ENCODE data around the gene AXDND1. TPM values are rescaled to one million over a fixed set of nuclear protein-coding genes. Genes with fewer than 3 reads are reported as not detected.

AXDND1 gene
- total RNA-seq, 1 experiment from 2014 or later: 0.31 TPM

- in situ Hi-C loops (cut with HindIII; ENCODE audit: low pct_unique_long_range_greater_than_20kb, low sequenced_read_pairs): no loop called here
These were observed 44.1 kb upstream of the AXDND1 start for GRCh38 chr1:179321533-179322216.

GRCh38 chr1:179322557-179322956, 43.2 kb upstream of the AXDND1 start:
- ChIA-PET CTCF (no interaction called here), POLR2A (no interaction called here)
- Histone ChIP-seq H3K4me3 (ENCODE audit: low read depth in 2 of 2, low read length in 2 of 2) (no peak overlapping the region), H3K4me1 (ENCODE audit: control insufficient read depth, insufficient read depth, low read length) (no peaks in the 10 kb centered on the region), H3K36me3 (ENCODE audit: control insufficient read depth, insufficient read depth, low read length) (no peaks in the 10 kb centered on the region), H3K27me3 (ENCODE audit: control insufficient read depth, insufficient read depth, low read length) (no peaks in the 10 kb centered on the region), H3K9me3 (ENCODE audit: control insufficient read depth, insufficient read depth, low read depth, low read length) (no peaks in the 10 kb centered on the region), H3K27ac (ENCODE audit: low read length) (no peak overlapping the region)
- DNase-seq (ENCODE audit: low read depth, low spot score): no peak
- in situ Hi-C loops (cut with HindIII; ENCODE audit: low pct_unique_long_range_greater_than_20kb, low sequenced_read_pairs): no loop called here
- intact Hi-C loops (cut with micrococcal nuclease; ENCODE audit: unreplicated experiment): no loop called here
- no TSS peak for BruUV-seq (replicated peaks)
- no peak for ATAC-seq
- TF ChIP-seq CTCF (IDR thresholded peaks at IDR 0.05): no peak
- TF ChIP-seq SIN3A (IDR thresholded peaks at IDR 0.05; ENCODE audit: borderline replicate concordance, insufficient read depth, low read depth, low read length): no peak
- no peak for TF ChIP-seq REST (IDR thresholded peaks at IDR 0.05; ENCODE audit: insufficient read depth in 1 of 2, low read depth in 2 of 2, low read length in 1 of 2)
- no peak for TF ChIP-seq TCF7L2 (IDR thresholded peaks at IDR 0.05; ENCODE audit: low read depth, low read length)
- TF ChIP-seq POLR2AphosphoS5 (IDR thresholded peaks at IDR 0.05; ENCODE audit: low read depth, low read length): no peak

More at GRCh38 chr1:179321533-179322216, 44.1 kb upstream of the AXDND1 start:
- DNase-seq (ENCODE audit: low read depth, low spot score) (no peak), ATAC-seq (no peak)
- H3K27me3 ChIP-seq (ENCODE audit: control insufficient read depth, insufficient read depth, low read length): no peaks in the 10 kb centered on the region
- H3K4me3 ChIP-seq (ENCODE audit: low read depth in 2 of 2, low read length in 2 of 2): no peak overlapping the region
- CTCF ChIA-PET: no interaction called here
- no peaks in the 10 kb centered on the region for H3K36me3 ChIP-seq (ENCODE audit: control insufficient read depth, insufficient read depth, low read length)
- H3K4me1 ChIP-seq (ENCODE audit: control insufficient read depth, insufficient read depth, low read length): no peaks in the 10 kb centered on the region
- POLR2A ChIA-PET: no interaction called here
- H3K27ac ChIP-seq (ENCODE audit: low read length): no peak overlapping the region
- intact Hi-C loops (cut with micrococcal nuclease; ENCODE audit: unreplicated experiment): no loop called here
- H3K9me3 ChIP-seq (ENCODE audit: control insufficient read depth, insufficient read depth, low read depth, low read length): no peaks in the 10 kb centered on the region
- TF ChIP-seq POLR2AphosphoS5 (IDR thresholded peaks at IDR 0.05; ENCODE audit: low read depth, low read length): no peak
- no peak for TF ChIP-seq SIN3A (IDR thresholded peaks at IDR 0.05; ENCODE audit: borderline replicate concordance, insufficient read depth, low read depth, low read length)
- no peak for TF ChIP-seq TCF7L2 (IDR thresholded peaks at IDR 0.05; ENCODE audit: low read depth, low read length)
- no peak for TF ChIP-seq REST (IDR thresholded peaks at IDR 0.05; ENCODE audit: insufficient read depth in 1 of 2, low read depth in 2 of 2, low read length in 1 of 2)
- no peak for TF ChIP-seq CTCF (IDR thresholded peaks at IDR 0.05)
- no TSS peak for BruUV-seq (replicated peaks)
